Ovary (tissue), 3 donors: ENCODE results near the gene ZDHHC22.

ENCODE experiments used
- CTCF ChIP-seq, 3 donors: fragments of 450-650 bp in 2 of 3; fragments of 200-600 bp in 1 of 3; IDR thresholded peaks; one replicate each; pipeline versions ENCODE4 v1.5.1 to v1.8.0; 2016 to 2022; ENCODE audit warnings: antibody characterized with exemption in 3 of 3, mild to moderate bottlenecking in 1 of 3
- POLR2A ChIP-seq: fragments of 450-650 bp; IDR thresholded peaks from one replicate; pipeline ENCODE4 v1.6.1; 2017; ENCODE audit warnings: antibody characterized with exemption, mild to moderate bottlenecking, moderate library complexity
- donor health status: DM: no; HTN: no; CAD: no.

GRCh38 chr14:77104393-77104792, 37.2 kb downstream of the ZDHHC22 start:
- TF ChIP-seq POLR2A, result no peak
- TF ChIP-seq CTCF (IDR thresholded peaks at IDR 0.05), result no peak
